ENCODE measurements around the gene SPINK8. TPM values are rescaled to one million over a fixed set of nuclear protein-coding genes. Genes with fewer than 3 reads are reported as not detected.

The SPINK8 gene
- total RNA-seq, 4 donors from 2014 or later: not detected

DNA sequence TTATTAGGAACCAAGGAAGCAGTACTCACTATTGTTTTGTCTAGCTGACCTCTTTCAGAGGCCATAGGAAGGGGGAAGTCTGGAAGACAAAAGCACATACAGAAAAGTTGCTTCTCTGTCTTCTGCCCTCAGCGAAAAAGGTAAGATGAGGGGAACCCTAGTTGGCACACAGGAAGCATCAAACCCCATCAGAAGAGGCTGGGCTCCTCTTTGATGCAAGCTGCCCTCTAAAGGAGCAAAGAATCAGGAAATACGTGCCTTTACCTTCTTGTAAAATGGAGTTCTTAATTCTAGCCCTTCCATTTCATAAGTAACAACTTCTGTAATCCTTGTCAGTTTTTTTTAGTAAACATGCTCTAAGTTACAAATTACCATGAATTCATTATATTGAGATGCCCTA lies 12.5 kb downstream of the SPINK8 start:
- no peak for DNase-seq
- Histone ChIP-seq H3K27ac (no peak overlapping the region), H3K27me3 (no peaks in the 10 kb centered on the region), H3K36me3 (no peaks in the 10 kb centered on the region), H3K9me3 (no peaks in the 10 kb centered on the region), H3K4me1 (no peaks in the 10 kb centered on the region), H3K4me3 (no peak overlapping the region)
- in situ Hi-C loops (cut with MboI; ENCODE audit: low pct_ligation_motif_present in 1 of 4, low pct_unique_long_range_greater_than_20kb in 1 of 4, low sequenced_read_pairs in 3 of 4): no loop called here
- TF ChIP-seq, protein P1, sequence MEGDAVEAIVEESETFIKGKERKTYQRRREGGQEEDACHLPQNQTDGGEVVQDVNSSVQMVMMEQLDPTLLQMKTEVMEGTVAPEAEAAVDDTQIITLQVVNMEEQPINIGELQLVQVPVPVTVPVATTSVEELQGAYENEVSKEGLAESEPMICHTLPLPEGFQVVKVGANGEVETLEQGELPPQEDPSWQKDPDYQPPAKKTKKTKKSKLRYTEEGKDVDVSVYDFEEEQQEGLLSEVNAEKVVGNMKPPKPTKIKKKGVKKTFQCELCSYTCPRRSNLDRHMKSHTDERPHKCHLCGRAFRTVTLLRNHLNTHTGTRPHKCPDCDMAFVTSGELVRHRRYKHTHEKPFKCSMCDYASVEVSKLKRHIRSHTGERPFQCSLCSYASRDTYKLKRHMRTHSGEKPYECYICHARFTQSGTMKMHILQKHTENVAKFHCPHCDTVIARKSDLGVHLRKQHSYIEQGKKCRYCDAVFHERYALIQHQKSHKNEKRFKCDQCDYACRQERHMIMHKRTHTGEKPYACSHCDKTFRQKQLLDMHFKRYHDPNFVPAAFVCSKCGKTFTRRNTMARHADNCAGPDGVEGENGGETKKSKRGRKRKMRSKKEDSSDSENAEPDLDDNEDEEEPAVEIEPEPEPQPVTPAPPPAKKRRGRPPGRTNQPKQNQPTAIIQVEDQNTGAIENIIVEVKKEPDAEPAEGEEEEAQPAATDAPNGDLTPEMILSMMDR (IDR thresholded peaks at IDR 0.05): no peak
- TF ChIP-seq POLR2A (IDR thresholded peaks at IDR 0.05): no peak
- TF ChIP-seq EP300 (IDR thresholded peaks at IDR 0.05; ENCODE audit: low read depth): no peak
- TF ChIP-seq POLR2AphosphoS5 (IDR thresholded peaks at IDR 0.05): no peak
- WGBS, 2 donors (ENCODE audit: low coverage in 1 of 2): 42 to 56% methylated on average over 2 of the region's 2 CpGs
- intact Hi-C loops (cut with DNase I; ENCODE audit: low total_unique reads): no loop called here

- no peak overlapping the region for H3K27ac ChIP-seq
- in situ Hi-C loops (cut with MboI; ENCODE audit: low pct_ligation_motif_present in 1 of 4, low pct_unique_long_range_greater_than_20kb in 1 of 4, low sequenced_read_pairs in 3 of 4) (no loop called here), intact Hi-C loops (cut with DNase I; ENCODE audit: low total_unique reads) (no loop called here)
- H3K27me3 ChIP-seq: no peaks in the 10 kb centered on the region
- no peak overlapping the region for H3K4me3 ChIP-seq
- DNase-seq: no peak
- WGBS, 2 donors (ENCODE audit: low coverage in 1 of 2): 50 to 60% methylated on average over 2 of the region's 2 CpGs
- H3K36me3 ChIP-seq: no peaks in the 10 kb centered on the region
- TF ChIP-seq POLR2A (IDR thresholded peaks at IDR 0.05): no peak
- peaks cover 7 to 12% of the 10 kb centered on the region in 2 donors for H3K9me3 ChIP-seq
- no peaks in the 10 kb centered on the region for H3K4me1 ChIP-seq
Observed at GRCh38 chr3:48318713-48319468, 14.6 kb downstream of the SPINK8 start.

GRCh38 chr3:48314542-48314941 lies 18.9 kb downstream of the SPINK8 start:
- intact Hi-C loops (cut with DNase I; ENCODE audit: low total_unique reads) (no loop called here), in situ Hi-C loops (cut with MboI; ENCODE audit: low pct_ligation_motif_present in 1 of 4, low pct_unique_long_range_greater_than_20kb in 1 of 4, low sequenced_read_pairs in 3 of 4) (no loop called here)
- H3K36me3 ChIP-seq: no peaks in the 10 kb centered on the region
- no peaks in the 10 kb centered on the region for H3K27me3 ChIP-seq
- H3K4me1 ChIP-seq: no peaks in the 10 kb centered on the region
- no peak overlapping the region for H3K27ac ChIP-seq
- no peak for DNase-seq
- no peak overlapping the region for H3K4me3 ChIP-seq
- TF ChIP-seq POLR2A (IDR thresholded peaks at IDR 0.05): no peak
- no peak for TF ChIP-seq POLR2AphosphoS5 (IDR thresholded peaks at IDR 0.05)
- TF ChIP-seq, protein P1 (IDR thresholded peaks at IDR 0.05): no peak
- TF ChIP-seq EP300 (IDR thresholded peaks at IDR 0.05; ENCODE audit: low read depth): no peak
- peaks cover 7 to 12% of the 10 kb centered on the region in 2 donors for H3K9me3 ChIP-seq

GRCh38 chr3:48306860-48307530 lies 26.5 kb downstream of the SPINK8 start:
- Histone ChIP-seq H3K36me3 (no peaks in the 10 kb centered on the region), H3K27ac (no peak overlapping the region), H3K4me1 (peaks cover 0 to 6% (median 4%) of the 10 kb centered on the region in 4 donors), H3K27me3 (no peaks in the 10 kb centered on the region), H3K9me3 (no peaks in the 10 kb centered on the region), H3K4me3 (no peak overlapping the region)
- WGBS, 2 donors (ENCODE audit: low coverage in 1 of 2): 52 to 59% methylated on average over 4 of the region's 4 CpGs
- DNase-seq: no peak
- in situ Hi-C loops (cut with MboI; ENCODE audit: low pct_ligation_motif_present in 1 of 4, low pct_unique_long_range_greater_than_20kb in 1 of 4, low sequenced_read_pairs in 3 of 4): no loop called here
- intact Hi-C loops (cut with DNase I; ENCODE audit: low total_unique reads): no loop called here
- TF ChIP-seq POLR2AphosphoS5 (IDR thresholded peaks at IDR 0.05): no peak
- no peak for TF ChIP-seq POLR2A (IDR thresholded peaks at IDR 0.05)
- TF ChIP-seq EP300 (IDR thresholded peaks at IDR 0.05; ENCODE audit: low read depth): no peak
- TF ChIP-seq, protein P1 (IDR thresholded peaks at IDR 0.05): no peak

Data from transverse colon (tissue), 4 donors.